ENCODE measurements around the gene PTN. TPM values are rescaled to one million over a fixed set of nuclear protein-coding genes. Genes with fewer than 3 reads are reported as not detected.

The PTN gene
- under 0.01 and 0.07 TPM in 2 replicates for total RNA-seq

GRCh38 chr7:137343281-137343841 lies at the start of gene PTN:
PTN (minus strand) TSS chr7:137343733; CDS start chr7:137254973, 88,760 bp downstream.

Data from nasal cavity respiratory epithelium epithelial cell of viscerocranial mucosa (primary cell).